Muscle of arm (tissue), 12 donors: ENCODE results near the gene SIGLEC10. TPM values are rescaled to one million over a fixed set of nuclear protein-coding genes. Genes with fewer than 3 reads are reported as not detected.

Experiments used
- DNase-seq: peaks from one replicate; pipeline ENCODE4 v3.0.0-alpha.2; 2013
- polyA plus RNA-seq, 12 donors: library from polyadenylated mRNA; unstranded; fragments of 120-200 nt; gene quantifications; one replicate each; pipeline ENCODE4 v1.2.1, GENCODE V29; 2013; ENCODE audit not compliant: insufficient read length in 12 of 12

The SIGLEC10 gene
- polyA plus RNA-seq, 12 donors: 0.31 to 2.6 (median 0.69) TPM; not detected in 2

GRCh38 chr19:51394050-51394836 is 23.2 kb downstream of the SIGLEC10 start:
- peak; percentile 97 for DNase-seq

- DNase-seq: no peak
Measured at GRCh38 chr19:51392701-51393100, 24.7 kb downstream of the SIGLEC10 start.

- no peak for DNase-seq
Measured at GRCh38 chr19:51391073-51391611, 26.3 kb downstream of the SIGLEC10 start.

- DNase-seq: no peak
Measured at GRCh38 chr19:51389143-51389542, 28.3 kb downstream of the SIGLEC10 start.

GRCh38 chr19:51387924-51388389 is 29.5 kb downstream of the SIGLEC10 start, which contains the start of gene LIM2:
TSS of gene LIM2 (minus strand) at chr19:51387974. CDS start at chr19:51387443, 531 bp downstream.
- no peak for DNase-seq

- no peak for DNase-seq
Measured at GRCh38 chr19:51386882-51387520, 30.4 kb downstream of the SIGLEC10 start.

GRCh38 chr19:51382004-51382403 is 35.4 kb downstream of the SIGLEC10 start:
- DNase-seq: no peak

GRCh38 chr19:51380379-51380778 is 37.1 kb downstream of the SIGLEC10 start:
- no peak for DNase-seq

- no peak for DNase-seq
Measured at GRCh38 chr19:51377422-51377821, 40.0 kb downstream of the SIGLEC10 start.

GRCh38 chr19:51375504-51376221 is 41.8 kb downstream of the SIGLEC10 start:
- no peak for DNase-seq

GRCh38 chr19:51372649-51373504 is 44.6 kb downstream of the SIGLEC10 start, which contains the start of gene NKG7:
TSS of gene NKG7 (minus strand) at chr19:51372654. CDS start at chr19:51372535, 119 bp downstream.
- DNase-seq: no peak

- no peak for DNase-seq
Measured at GRCh38 chr19:51372021-51372648, 45.3 kb downstream of the SIGLEC10 start.

- DNase-seq: no peak
Measured at GRCh38 chr19:51371186-51371690, 46.2 kb downstream of the SIGLEC10 start.

- no peak for DNase-seq
Measured at GRCh38 chr19:51370230-51370629, 47.2 kb downstream of the SIGLEC10 start.

- no peak for DNase-seq
Measured at GRCh38 chr19:51368366-51369282, 48.8 kb downstream of the SIGLEC10 start, which contains the start of gene CLDND2. TSS of gene CLDND2 (minus strand) at chr19:51369003. CDS start at chr19:51368577, 426 bp downstream.

- DNase-seq: peak; percentile 99
Measured at GRCh38 chr19:51367565-51368365, 49.7 kb downstream of the SIGLEC10 start.

- DNase-seq: no peak
Measured at GRCh38 chr19:51367255-51367564, 50.2 kb downstream of the SIGLEC10 start.
